ENCODE results near the gene ANO10. TPM values are rescaled to one million over a fixed set of nuclear protein-coding genes. Genes with fewer than 3 reads are reported as not detected.

ANO10 gene
- total RNA-seq, 1 experiment from 2014 or later, result 15.0 TPM

- H3K4me1 Mint-ChIP-seq (ENCODE audit: insufficient read depth, unreplicated experiment), result no peaks in the 10 kb centered on the region
- intact Hi-C loops (cut with micrococcal nuclease), result no loop called here
- TF ChIP-seq CTCF (IDR thresholded peaks at IDR 0.05; ENCODE audit: unreplicated experiment), result no peak
- H3K27me3 Mint-ChIP-seq (ENCODE audit: insufficient read depth, unreplicated experiment), result no peaks in the 10 kb centered on the region
- ChIA-PET POLR2A (no interaction called here), CTCF (no interaction called here)
- H3K4me3 Mint-ChIP-seq (ENCODE audit: unreplicated experiment), result no peak overlapping the region
- H3K36me3 Mint-ChIP-seq (ENCODE audit: insufficient read depth, unreplicated experiment), result no peaks in the 10 kb centered on the region
- no TSS peak for BruUV-seq (replicated peaks)
- DNase-seq (ENCODE audit: unreplicated experiment), result peak; percentile 51
- H3K27ac Mint-ChIP-seq (ENCODE audit: low read depth, unreplicated experiment), result no peak overlapping the region
- no peaks in the 10 kb centered on the region for H3K9me3 Mint-ChIP-seq (ENCODE audit: unreplicated experiment)
Observed at GRCh38 chr3:43455233-43455632, 166.6 kb downstream of the ANO10 start.

- Mint-ChIP-seq H3K4me3 (ENCODE audit: unreplicated experiment) (no peak overlapping the region), H3K4me1 (ENCODE audit: insufficient read depth, unreplicated experiment) (no peaks in the 10 kb centered on the region), H3K27ac (ENCODE audit: low read depth, unreplicated experiment) (no peak overlapping the region), H3K36me3 (ENCODE audit: insufficient read depth, unreplicated experiment) (no peaks in the 10 kb centered on the region), H3K27me3 (ENCODE audit: insufficient read depth, unreplicated experiment) (no peaks in the 10 kb centered on the region), H3K9me3 (ENCODE audit: unreplicated experiment) (no peaks in the 10 kb centered on the region)
- TF ChIP-seq CTCF (IDR thresholded peaks at IDR 0.05; ENCODE audit: unreplicated experiment), result no peak
- no TSS peak for BruUV-seq (replicated peaks)
- intact Hi-C loops (cut with micrococcal nuclease), result no loop called here
- no peak for DNase-seq (ENCODE audit: unreplicated experiment)
- POLR2A ChIA-PET, result no interaction called here
- CTCF ChIA-PET, result interaction anchor here (0.5 to 0.7 kb wide), 3 partner anchors 38 to 1770 kb away, joined by 3 to 4 read pairs (median 3); no protein-coding TSS in a partner anchor
Observed at GRCh38 chr3:43453981-43454380, 167.8 kb downstream of the ANO10 start.

GRCh38 chr3:43451670-43452254 is 170.0 kb downstream of the ANO10 start:
- ChIA-PET POLR2A (no interaction called here), CTCF (no interaction called here)
- BruUV-seq (replicated peaks), result no TSS peak
- no peaks in the 10 kb centered on the region for H3K9me3 Mint-ChIP-seq (ENCODE audit: unreplicated experiment)
- no peak overlapping the region for H3K4me3 Mint-ChIP-seq (ENCODE audit: unreplicated experiment)
- intact Hi-C loops (cut with micrococcal nuclease), result no loop called here
- no peak for TF ChIP-seq CTCF (IDR thresholded peaks at IDR 0.05; ENCODE audit: unreplicated experiment)
- H3K27me3 Mint-ChIP-seq (ENCODE audit: insufficient read depth, unreplicated experiment), result no peaks in the 10 kb centered on the region
- no peak overlapping the region for H3K27ac Mint-ChIP-seq (ENCODE audit: low read depth, unreplicated experiment)
- H3K36me3 Mint-ChIP-seq (ENCODE audit: insufficient read depth, unreplicated experiment), result no peaks in the 10 kb centered on the region
- no peaks in the 10 kb centered on the region for H3K4me1 Mint-ChIP-seq (ENCODE audit: insufficient read depth, unreplicated experiment)
- no peak for DNase-seq (ENCODE audit: unreplicated experiment)

- DNase-seq (ENCODE audit: unreplicated experiment), result no peak
- Mint-ChIP-seq H3K4me3 (ENCODE audit: unreplicated experiment) (no peak overlapping the region), H3K27ac (ENCODE audit: low read depth, unreplicated experiment) (no peak overlapping the region), H3K4me1 (ENCODE audit: insufficient read depth, unreplicated experiment) (no peaks in the 10 kb centered on the region), H3K36me3 (ENCODE audit: insufficient read depth, unreplicated experiment) (no peaks in the 10 kb centered on the region), H3K27me3 (ENCODE audit: insufficient read depth, unreplicated experiment) (no peaks in the 10 kb centered on the region), H3K9me3 (ENCODE audit: unreplicated experiment) (no peaks in the 10 kb centered on the region)
- no peak for TF ChIP-seq CTCF (IDR thresholded peaks at IDR 0.05; ENCODE audit: unreplicated experiment)
- ChIA-PET POLR2A (no interaction called here), CTCF (interaction anchor here (0.6 kb wide), 1 partner anchor 58 kb away, joined by 5 read pairs; no protein-coding TSS in a partner anchor)
- intact Hi-C loops (cut with micrococcal nuclease), result no loop called here
- no TSS peak for BruUV-seq (replicated peaks)
Observed at GRCh38 chr3:43448098-43448497, 173.7 kb downstream of the ANO10 start.

Measured in MCF 10A (cell line).